BJ (cell line): ENCODE data around the gene MEMO1. TPM values are rescaled to one million over a fixed set of nuclear protein-coding genes. Genes with fewer than 3 reads are reported as not detected.
"Not testable (repeated sequence)": the region's sequence is repeated elsewhere in the genome, so short reads cannot be mapped to it uniquely, and the experiment has no call there.

Experiments
- CTCF ChIA-PET: fragments of 350-600 bp; formaldehyde crosslinking; extraction: SDS; loops from one replicate; lab custom pipeline; 2021; ENCODE audit warnings: antibody characterized with exemption, inconsistent platforms; lab: Yijun Ruan, JAX
- POLR2A ChIA-PET: fragments of 300-600 bp; sonication (Branson Sonifier 250); formaldehyde crosslinking; extraction: SDS; loops from one replicate; lab custom pipeline; 2021; ENCODE audit warnings: antibody characterized with exemption; lab: Charles Lee
- DNase-seq: peaks from one replicate; pipeline ENCODE4 v3.0.0-alpha.2; 2011; ENCODE audit warnings: low read depth
- H3K27me3 ChIP-seq: 2 replicates; pipeline ENCODE4 v1.6.0; 2011; ENCODE audit warnings: low read length; ENCODE audit not compliant: control insufficient read depth, insufficient read depth
- H3K36me3 ChIP-seq: 2 replicates; pipeline ENCODE4 v1.5.1; 2011; ENCODE audit warnings: low read length; ENCODE audit not compliant: control insufficient read depth, insufficient read depth
- H3K4me3 ChIP-seq: 2 replicates; pipeline ENCODE4 v1.5.1; 2011; ENCODE audit warnings: low read depth, mild to moderate bottlenecking, control low read depth, low read length
- CTCF ChIP-seq: IDR thresholded peaks from 2 replicates; pipeline ENCODE4 v1.5.1; 2011; ENCODE audit warnings: low read depth, mild to moderate bottlenecking, control low read depth, inconsistent platforms, low read length, moderate library complexity; ENCODE audit not compliant: insufficient read depth
- polyA plus RNA-seq: library from polyadenylated mRNA; depleted of rRNA; stranded (reverse); fragments of >200 nt; gene quantifications from 2 replicates; pipeline ENCODE4 v1.2.3, GENCODE V29; 2011

MEMO1 gene
- polyA plus RNA-seq, 1 experiment = 42.0 TPM

- ChIA-PET CTCF (no interaction called here), POLR2A (no interaction called here)
- no peak for TF ChIP-seq CTCF
- DNase-seq = no peak
- Histone ChIP-seq H3K36me3 (no peaks in the 10 kb centered on the region), H3K27me3 (no peaks in the 10 kb centered on the region), H3K4me3 (no peak overlapping the region)
Measured at GRCh38 chr2:32043561-32043960, 32.8 kb upstream of the MEMO1 start.

- DNase-seq = peak; percentile 70
- H3K36me3 ChIP-seq = no peaks in the 10 kb centered on the region
- H3K4me3 ChIP-seq = peak within 1 kb of the TSS; percentile 66
- POLR2A ChIA-PET = no interaction called here
- TF ChIP-seq CTCF = no peak
- no peaks in the 10 kb centered on the region for H3K27me3 ChIP-seq
- CTCF ChIA-PET = interaction anchor here (0.8 to 1.3 kb wide), 5 partner anchors 18 to 706 kb away, joined by 3 read pairs; partner anchors contain the start of gene SPAST
Measured at GRCh38 chr2:32039447-32040219, 28.8 kb upstream of the MEMO1 start, which contains the start of gene DPY30. TSS of gene DPY30 (minus strand) at chr2:32039805. CDS start at chr2:32039456, 349 bp downstream.

GRCh38 chr2:32034198-32034887 is 23.5 kb upstream of the MEMO1 start:
- H3K4me3 ChIP-seq, DNase-seq, POLR2A ChIA-PET, H3K27me3 ChIP-seq, CTCF ChIA-PET, H3K36me3 ChIP-seq: not testable (repeated sequence)

- H3K27me3 ChIP-seq, DNase-seq, POLR2A ChIA-PET, H3K4me3 ChIP-seq, H3K36me3 ChIP-seq: not testable (repeated sequence)
- CTCF ChIA-PET = interaction anchor here (1.1 kb wide), 1 partner anchor 8 kb away, joined by 3 read pairs; no protein-coding TSS in a partner anchor
Measured at GRCh38 chr2:32018789-32019482, 8.1 kb upstream of the MEMO1 start.

- Histone ChIP-seq H3K4me3 (no peak overlapping the region), H3K27me3 (no peaks in the 10 kb centered on the region), H3K36me3 (no peaks in the 10 kb centered on the region)
- no peak for DNase-seq
- ChIA-PET CTCF (no interaction called here), POLR2A (interaction anchor here (0.7 kb wide), 1 partner anchor 693 kb away, joined by 4 read pairs; no protein-coding TSS in a partner anchor)
- no peak for TF ChIP-seq CTCF
Measured at GRCh38 chr2:32012872-32013271, 2.1 kb upstream of the MEMO1 start.
